ENCODE results near the gene SACM1L.

SACM1L gene

GRCh38 chr3:45787551-45787950 lies 98.4 kb downstream of the SACM1L start:
- DNase-seq: no peak

DNA sequence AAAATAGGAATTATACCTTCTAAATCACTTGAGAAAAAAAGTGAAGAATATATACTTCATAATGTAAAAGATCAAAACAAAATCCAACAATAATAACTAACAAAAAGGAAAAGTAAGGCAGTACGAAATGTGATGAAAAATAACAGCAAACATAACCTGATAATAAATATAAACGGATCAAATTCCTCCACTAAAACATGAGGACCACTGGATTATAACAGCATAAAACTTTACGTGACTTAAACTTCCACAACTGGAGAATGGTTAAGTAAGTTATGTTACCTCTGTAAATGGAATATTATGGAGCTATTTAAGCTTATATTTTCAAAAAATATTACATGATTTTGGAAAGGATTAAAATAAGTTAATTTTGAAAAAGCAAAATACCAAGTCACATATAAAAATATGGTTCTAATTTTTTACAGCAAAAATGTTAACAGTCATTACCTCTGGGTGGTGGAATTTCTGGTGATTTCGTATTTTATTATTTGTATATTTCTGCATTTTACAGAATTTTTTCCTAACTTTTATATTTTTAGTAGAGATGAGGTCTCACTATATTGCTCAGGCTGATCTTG lies 100.1 kb downstream of the SACM1L start:
- DNase-seq: no peak

DNA sequence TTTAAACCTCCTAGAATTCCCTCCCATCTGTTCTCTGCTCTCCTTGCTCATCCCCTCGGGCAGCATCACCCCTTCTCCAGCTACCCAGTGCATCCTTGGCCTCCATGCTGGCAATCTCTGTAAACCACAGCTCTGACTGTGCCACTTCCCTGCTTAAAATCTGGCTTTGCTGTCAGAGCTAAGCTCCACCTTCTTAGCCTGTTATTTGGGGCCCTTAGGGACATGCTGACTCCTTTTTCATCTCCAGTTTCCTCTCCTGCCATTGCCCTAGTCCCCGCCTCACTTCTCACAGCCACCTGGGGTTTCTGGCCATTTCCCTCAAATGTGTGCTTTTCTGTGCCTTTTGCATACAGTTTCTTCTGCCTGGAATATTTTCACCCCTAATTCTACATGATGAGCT lies 101.4 kb downstream of the SACM1L start:
- no peak for DNase-seq

GRCh38 chr3:45792036-45792435 lies 102.8 kb downstream of the SACM1L start:
- no peak for DNase-seq

- DNase-seq: no peak
Observed at GRCh38 chr3:45792516-45793172, 103.4 kb downstream of the SACM1L start.

- DNase-seq: no peak
Observed at GRCh38 chr3:45793482-45794176, 104.4 kb downstream of the SACM1L start.

GRCh38 chr3:45794177-45794560 lies 105.0 kb downstream of the SACM1L start:
- no peak for DNase-seq

DNA sequence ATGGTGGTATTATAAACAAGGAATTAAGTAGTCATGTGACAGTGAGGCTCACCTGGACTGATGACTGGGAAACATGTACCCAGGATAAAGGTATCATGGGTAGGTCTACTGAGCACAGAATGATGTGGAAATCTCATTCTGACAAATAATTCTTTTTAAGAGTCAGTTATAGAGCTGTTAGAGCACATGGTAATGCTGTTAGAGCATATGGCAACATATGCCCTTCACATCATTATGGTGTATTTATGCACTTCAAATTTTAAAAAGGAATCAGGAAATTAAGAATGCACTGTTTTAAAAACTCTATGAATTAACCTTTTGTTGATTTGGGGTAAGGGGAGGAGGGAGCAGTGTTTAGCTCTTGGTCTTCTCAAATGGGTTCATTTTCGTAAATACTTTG lies 105.5 kb downstream of the SACM1L start:
- DNase-seq: no peak

Measured in fibroblast of skin of scalp (primary cell).